HEK293 (cell line): ENCODE measurements around the gene MYO1D.

Experiments used
- CTCF ChIA-PET: fragments of 350-600 bp; formaldehyde crosslinking; extraction: SDS; loops from one replicate; lab custom pipeline; 2021; ENCODE audit warnings: antibody characterized with exemption; lab: Yijun Ruan, JAX
- POLR2A ChIA-PET: fragments of 300-600 bp; formaldehyde crosslinking; extraction: SDS; loops from one replicate; lab custom pipeline; 2020; ENCODE audit warnings: antibody characterized with exemption, inconsistent platforms; lab: Yijun Ruan, JAX
- H3K27ac ChIP-seq: fragments of 200-500 bp; sonication (Bioruptor generic); 2 replicates; pipeline ENCODE4 v1.5.1; 2014; ENCODE audit warnings: low read depth, low read length, control low read depth, inconsistent platforms; ENCODE audit errors: extremely low read depth
- H3K36me3 ChIP-seq, 2 experiments: fragments of 200-500 bp in 1 of 2; sonication (Bioruptor generic) in 1 of 2; 1 replicate in 1 of 2; 2 replicates in 1 of 2; pipeline ENCODE4 v1.5.1; 2014 to 2017; ENCODE audit warnings: inconsistent platforms in 2 of 2, low read length in 2 of 2; ENCODE audit not compliant: control insufficient read depth in 2 of 2, insufficient read depth in 1 of 2
- H3K4me1 ChIP-seq: fragments of 200-500 bp; sonication (Bioruptor generic); 2 replicates; pipeline ENCODE4 v1.5.1; 2014; ENCODE audit warnings: mild to moderate bottlenecking, low read length, inconsistent platforms; ENCODE audit not compliant: control insufficient read depth, insufficient read depth
- H3K4me3 ChIP-seq: 2 replicates; pipeline ENCODE4 v1.5.1; 2011; ENCODE audit warnings: low read depth, mild to moderate bottlenecking, control low read depth, low read length, moderate library complexity
- H3K9me3 ChIP-seq: fragments of 200-500 bp; sonication (Bioruptor generic); 2 replicates; pipeline ENCODE4 v1.5.1; 2014; ENCODE audit warnings: low read depth, low read length, inconsistent platforms; ENCODE audit not compliant: control insufficient read depth, insufficient read depth
- EGR2 ChIP-seq: fragments of 450-650 bp; formaldehyde crosslinking; IDR thresholded peaks from 2 replicates; pipeline ENCODE4 v1.5.1; 2016; ENCODE audit warnings: low read depth, missing biosample characterization, missing genetic modification characterization
- REPIN1 ChIP-seq: fragments of 450-650 bp; formaldehyde crosslinking; IDR thresholded peaks from 2 replicates; pipeline ENCODE4 v1.5.1; 2017; ENCODE audit warnings: missing biosample characterization, missing genetic modification characterization, low read depth
- SCRT1 ChIP-seq: fragments of 450-650 bp; formaldehyde crosslinking; IDR thresholded peaks from 2 replicates; pipeline ENCODE4 v1.5.1; 2016; ENCODE audit warnings: missing biosample characterization, missing genetic modification characterization, borderline replicate concordance
- ZFP41 ChIP-seq: fragments of 450-650 bp; formaldehyde crosslinking; IDR thresholded peaks from 2 replicates; pipeline ENCODE4 v1.5.1; 2016; ENCODE audit warnings: missing biosample characterization, missing genetic modification characterization, borderline replicate concordance
- ZNF10 ChIP-seq: fragments of 450-650 bp; formaldehyde crosslinking; IDR thresholded peaks from 2 replicates; pipeline ENCODE4 v1.5.1; 2017; ENCODE audit warnings: missing biosample characterization, missing genetic modification characterization
- ZNF184 ChIP-seq: fragments of 450-650 bp; IDR thresholded peaks from 2 replicates; pipeline ENCODE4 v1.5.1; 2018; ENCODE audit warnings: missing biosample characterization, mild to moderate bottlenecking, missing genetic modification characterization
- ZNF202 ChIP-seq: fragments of 450-650 bp; formaldehyde crosslinking; IDR thresholded peaks from 2 replicates; pipeline ENCODE4 v1.5.1; 2016; ENCODE audit warnings: missing biosample characterization, missing genetic modification characterization, borderline replicate concordance
- ZNF302 ChIP-seq: fragments of 450-650 bp; formaldehyde crosslinking; IDR thresholded peaks from 2 replicates; pipeline ENCODE4 v1.5.1; 2016; ENCODE audit warnings: missing biosample characterization, missing genetic modification characterization, low read depth
- ZNF335 ChIP-seq: fragments of 450-650 bp; formaldehyde crosslinking; conservative IDR thresholded peaks from 2 replicates; pipeline ENCODE4 v1.5.1; 2016; ENCODE audit warnings: missing biosample characterization, missing genetic modification characterization
- ZNF366 ChIP-seq: fragments of 450-650 bp; formaldehyde crosslinking; conservative IDR thresholded peaks from 2 replicates; pipeline ENCODE4 v1.5.1; 2016; ENCODE audit warnings: missing biosample characterization, missing genetic modification characterization
- ZNF394 ChIP-seq: fragments of 450-650 bp; formaldehyde crosslinking; IDR thresholded peaks from 2 replicates; pipeline ENCODE4 v1.5.1; 2016; ENCODE audit warnings: missing biosample characterization, missing genetic modification characterization, mild to moderate bottlenecking, moderate library complexity, borderline replicate concordance
- ZNF558 ChIP-seq: fragments of 450-650 bp; formaldehyde crosslinking; IDR thresholded peaks from 2 replicates; pipeline ENCODE4 v1.5.1; 2016; ENCODE audit warnings: missing biosample characterization, missing genetic modification characterization
- ZNF560 ChIP-seq: fragments of 450-650 bp; formaldehyde crosslinking; IDR thresholded peaks from 2 replicates; pipeline ENCODE4 v1.5.1; 2017; ENCODE audit warnings: missing biosample characterization, missing genetic modification characterization, borderline replicate concordance
- ZNF624 ChIP-seq: fragments of 450-650 bp; formaldehyde crosslinking; IDR thresholded peaks from 2 replicates; pipeline ENCODE4 v1.5.1; 2017; ENCODE audit warnings: missing biosample characterization, missing genetic modification characterization
- ZNF654 ChIP-seq: fragments of 450-650 bp; formaldehyde crosslinking; IDR thresholded peaks from 2 replicates; pipeline ENCODE4 v1.5.1; 2016; ENCODE audit warnings: low read depth, missing biosample characterization, missing genetic modification characterization
- ZNF776 ChIP-seq: fragments of 450-650 bp; formaldehyde crosslinking; IDR thresholded peaks from 2 replicates; pipeline ENCODE4 v1.5.0; 2017; ENCODE audit warnings: missing biosample characterization, missing genetic modification characterization, borderline replicate concordance
- ZNF837 ChIP-seq: fragments of 450-650 bp; formaldehyde crosslinking; IDR thresholded peaks from 2 replicates; pipeline ENCODE4 v1.5.1; 2016; ENCODE audit warnings: missing biosample characterization, missing genetic modification characterization
- TF ChIP-seq, protein P1 (sequence below): fragments of 450-650 bp; formaldehyde crosslinking; IDR thresholded peaks from 2 replicates; pipeline ENCODE4 v1.5.1; 2016; ENCODE audit warnings: missing biosample characterization, missing genetic modification characterization
- TF ChIP-seq, protein P2 (sequence below): fragments of 450-650 bp; formaldehyde crosslinking; IDR thresholded peaks from 2 replicates; pipeline ENCODE4 v1.5.1; 2016; ENCODE audit warnings: missing biosample characterization, missing genetic modification characterization

Gene MYO1D

DNA sequence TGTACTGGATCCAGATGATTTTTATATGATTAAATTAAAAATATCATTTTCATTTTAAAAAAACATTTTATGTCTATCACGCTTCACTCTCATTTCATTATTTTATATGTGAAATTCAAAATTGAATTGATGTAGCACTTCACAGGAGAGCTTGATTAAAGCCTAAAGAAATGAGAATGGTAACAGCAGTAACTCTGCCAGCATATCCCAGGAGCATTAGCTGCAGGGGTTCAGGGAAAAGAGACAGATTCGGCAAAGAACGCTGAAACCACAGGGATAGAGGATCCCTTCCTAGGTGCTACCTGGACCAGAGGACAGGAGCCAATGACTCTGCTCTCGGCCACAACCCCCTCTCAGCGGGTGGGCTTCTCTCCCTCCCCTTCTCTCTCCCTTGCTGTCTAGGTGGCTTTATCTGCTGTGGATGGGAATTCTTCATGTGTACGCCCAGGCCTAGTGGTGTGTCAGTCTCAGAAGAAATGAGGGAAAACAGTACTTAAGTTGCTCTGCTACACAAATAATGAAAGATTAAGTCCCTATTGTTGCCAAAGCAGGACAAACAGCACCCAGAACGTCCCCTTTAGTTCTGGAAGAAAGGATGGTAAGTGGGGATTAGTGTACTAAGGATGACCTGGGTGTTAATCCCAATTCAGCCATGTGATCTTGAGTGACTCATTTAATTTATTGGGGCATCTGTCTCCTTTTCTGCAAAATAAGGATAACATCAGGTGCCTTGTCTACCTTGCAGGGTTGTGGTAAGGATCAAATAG, 266.9 kb downstream of the MYO1D start (continued):
- TF ChIP-seq ZNF654: no peak

DNA sequence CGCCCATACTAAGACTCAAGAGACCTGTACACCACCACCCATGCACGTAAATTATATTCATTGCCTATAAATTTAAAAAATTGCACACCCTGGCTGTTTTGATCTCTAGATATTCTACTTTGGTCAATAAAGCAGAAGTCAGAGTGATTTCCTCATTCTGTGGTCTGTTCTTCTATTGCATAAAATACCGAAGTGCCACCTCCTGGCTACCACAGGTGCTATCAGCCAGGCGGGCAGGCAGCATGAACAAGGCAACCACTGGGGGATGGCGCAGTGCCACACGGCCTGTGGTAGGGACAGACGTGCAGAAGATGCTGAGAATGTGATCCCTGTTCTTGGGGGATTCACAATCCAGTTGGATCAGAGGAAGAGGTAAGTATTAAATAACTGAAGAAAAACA, 267.8 kb downstream of the MYO1D start:
- TF ChIP-seq ZNF366: no peak
- TF ChIP-seq ZNF184: no peak
- no peak for TF ChIP-seq EGR2 (tag by site-specific recombination)
- TF ChIP-seq ZNF558 (tag by site-specific recombination): no peak
- TF ChIP-seq ZNF837 (tag by site-specific recombination): no peak
- no peak for TF ChIP-seq ZFP41 (tag by site-specific recombination)
- no peak for TF ChIP-seq ZNF10 (tag by site-specific recombination)
- TF ChIP-seq ZNF335 (tag by site-specific recombination): no peak
- TF ChIP-seq ZNF302 (tag by site-specific recombination): no peak
- TF ChIP-seq ZNF202 (tag by site-specific recombination): no peak
- no peak for TF ChIP-seq ZNF394
- no peak for TF ChIP-seq ZNF624
- ChIA-PET CTCF (no interaction called here), POLR2A (no interaction called here)
- H3K4me1 ChIP-seq: no peaks in the 10 kb centered on the region
- H3K36me3 ChIP-seq: no peaks in the 10 kb centered on the region
- no peak overlapping the region for H3K4me3 ChIP-seq
- no peak overlapping the region for H3K27ac ChIP-seq
- H3K9me3 ChIP-seq: no peaks in the 10 kb centered on the region

DNA sequence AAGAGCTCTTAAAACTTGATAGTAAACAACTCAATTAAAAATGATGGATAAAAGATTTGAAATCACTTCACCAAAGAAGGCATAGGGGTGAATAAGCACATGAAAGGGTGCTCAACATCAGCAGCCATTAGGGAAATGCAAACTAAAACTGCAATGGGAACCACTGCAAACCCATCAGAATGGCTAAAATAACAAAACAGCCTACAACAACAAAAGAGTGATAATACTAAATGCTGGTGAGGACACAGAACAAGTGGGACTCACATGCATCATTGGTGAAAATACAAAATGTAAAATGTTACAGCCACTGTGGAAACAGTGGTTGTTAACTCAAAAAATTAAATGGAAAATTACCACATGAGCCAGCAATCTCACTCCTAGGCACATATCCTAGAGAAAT, 268.7 kb downstream of the MYO1D start:
- ChIA-PET POLR2A (no interaction called here), CTCF (no interaction called here)
- H3K27ac ChIP-seq: no peak overlapping the region

DNA sequence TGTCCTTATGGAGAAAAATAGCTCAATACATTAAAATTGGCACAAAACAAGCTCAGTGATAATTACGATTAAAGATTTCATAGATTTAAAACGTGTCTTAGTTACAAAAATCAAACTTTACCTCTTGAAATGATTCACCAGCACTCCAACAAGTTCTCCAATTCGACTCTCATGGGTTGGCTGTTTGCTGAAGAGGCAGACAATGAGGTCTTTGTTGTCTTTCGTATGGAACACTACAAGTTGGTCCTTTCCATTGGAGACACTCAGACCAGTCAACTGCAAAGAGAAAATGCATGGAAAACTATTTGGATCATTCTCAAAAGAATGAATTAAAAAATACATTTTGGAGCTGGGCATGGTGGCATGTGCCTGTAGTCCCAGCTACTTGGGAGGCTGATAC, 272.0 kb downstream of the MYO1D start:
- no peaks in the 10 kb centered on the region for H3K9me3 ChIP-seq
- no peaks in the 10 kb centered on the region for H3K4me1 ChIP-seq
- TF ChIP-seq, protein P1, sequence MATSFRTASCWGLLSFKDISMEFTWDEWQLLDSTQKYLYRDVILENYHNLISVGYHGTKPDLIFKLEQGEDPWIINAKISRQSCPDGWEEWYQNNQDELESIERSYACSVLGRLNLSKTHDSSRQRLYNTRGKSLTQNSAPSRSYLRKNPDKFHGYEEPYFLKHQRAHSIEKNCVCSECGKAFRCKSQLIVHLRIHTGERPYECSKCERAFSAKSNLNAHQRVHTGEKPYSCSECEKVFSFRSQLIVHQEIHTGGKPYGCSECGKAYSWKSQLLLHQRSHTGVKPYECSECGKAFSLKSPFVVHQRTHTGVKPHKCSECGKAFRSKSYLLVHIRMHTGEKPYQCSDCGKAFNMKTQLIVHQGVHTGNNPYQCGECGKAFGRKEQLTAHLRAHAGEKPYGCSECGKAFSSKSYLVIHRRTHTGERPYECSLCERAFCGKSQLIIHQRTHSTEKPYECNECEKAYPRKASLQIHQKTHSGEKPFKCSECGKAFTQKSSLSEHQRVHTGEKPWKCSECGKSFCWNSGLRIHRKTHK (tag by site-specific recombination): no peak
- TF ChIP-seq, protein P2, sequence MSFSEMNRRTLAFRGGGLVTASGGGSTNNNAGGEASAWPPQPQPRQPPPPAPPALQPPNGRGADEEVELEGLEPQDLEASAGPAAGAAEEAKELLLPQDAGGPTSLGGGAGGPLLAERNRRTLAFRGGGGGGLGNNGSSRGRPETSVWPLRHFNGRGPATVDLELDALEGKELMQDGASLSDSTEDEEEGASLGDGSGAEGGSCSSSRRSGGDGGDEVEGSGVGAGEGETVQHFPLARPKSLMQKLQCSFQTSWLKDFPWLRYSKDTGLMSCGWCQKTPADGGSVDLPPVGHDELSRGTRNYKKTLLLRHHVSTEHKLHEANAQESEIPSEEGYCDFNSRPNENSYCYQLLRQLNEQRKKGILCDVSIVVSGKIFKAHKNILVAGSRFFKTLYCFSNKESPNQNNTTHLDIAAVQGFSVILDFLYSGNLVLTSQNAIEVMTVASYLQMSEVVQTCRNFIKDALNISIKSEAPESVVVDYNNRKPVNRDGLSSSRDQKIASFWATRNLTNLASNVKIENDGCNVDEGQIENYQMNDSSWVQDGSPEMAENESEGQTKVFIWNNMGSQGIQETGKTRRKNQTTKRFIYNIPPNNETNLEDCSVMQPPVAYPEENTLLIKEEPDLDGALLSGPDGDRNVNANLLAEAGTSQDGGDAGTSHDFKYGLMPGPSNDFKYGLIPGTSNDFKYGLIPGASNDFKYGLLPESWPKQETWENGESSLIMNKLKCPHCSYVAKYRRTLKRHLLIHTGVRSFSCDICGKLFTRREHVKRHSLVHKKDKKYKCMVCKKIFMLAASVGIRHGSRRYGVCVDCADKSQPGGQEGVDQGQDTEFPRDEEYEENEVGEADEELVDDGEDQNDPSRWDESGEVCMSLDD: no peak
- TF ChIP-seq REPIN1 (tag by site-specific recombination) (no peak), ZNF776 (tag by site-specific recombination) (no peak), ZNF558 (tag by site-specific recombination) (no peak), SCRT1 (tag by site-specific recombination) (no peak)
- H3K4me3 ChIP-seq: no peak overlapping the region
- H3K36me3 ChIP-seq: no peaks in the 10 kb centered on the region
- ChIA-PET CTCF (interaction anchor here (0.6 kb wide), 2 partner anchors 8 to 26 kb away, joined by 3 to 5 read pairs; no protein-coding TSS in a partner anchor), POLR2A (no interaction called here)
- no peak overlapping the region for H3K27ac ChIP-seq

More for the DNA sequence above, 268.7 kb downstream of the MYO1D start:
- no peaks in the 10 kb centered on the region for H3K9me3 ChIP-seq
- no peaks in the 10 kb centered on the region for H3K36me3 ChIP-seq
- H3K4me3 ChIP-seq: no peak overlapping the region
- no peaks in the 10 kb centered on the region for H3K4me1 ChIP-seq
- TF ChIP-seq ZNF184 (peak; percentile 91), ZNF560 (no peak)
